Psoas muscle (tissue), 8 donors: ENCODE results near the gene IRF6. TPM values are rescaled to one million over a fixed set of nuclear protein-coding genes. Genes with fewer than 3 reads are reported as not detected.

Experiments
- ATAC-seq, 4 donors: fragments of 200-7000 bp; cut with Tn5 transposase; one replicate each; pipeline ENCODE4 v1.9.1; 2020; ENCODE audit warnings: moderate library complexity in 3 of 4, mild to moderate bottlenecking in 2 of 4
- DNase-seq, 2 donors: peaks; one replicate each; pipeline ENCODE4 v3.0.0-alpha.2; 2020
- H3K27ac ChIP-seq: fragments of 200-600 bp; one replicate; pipeline ENCODE4 v1.8.0; 2022
- H3K27me3 ChIP-seq, 3 donors: fragments of 200-600 bp in 1 of 3; one replicate each; pipeline versions ENCODE4 v1.6.1 to v1.8.0; 2013 to 2022; ENCODE audit warnings: low read length in 2 of 3, mild to moderate bottlenecking in 2 of 3, moderate library complexity in 1 of 3; ENCODE audit not compliant: insufficient read depth in 3 of 3
- H3K36me3 ChIP-seq, 2 donors: fragments of 200-600 bp in 1 of 2; one replicate each; pipeline versions ENCODE4 v1.6.1 to v1.8.0; 2013 to 2022; ENCODE audit warnings: low read depth in 1 of 2, mild to moderate bottlenecking in 1 of 2, moderate library complexity in 1 of 2; ENCODE audit not compliant: insufficient read depth in 1 of 2
- H3K4me1 ChIP-seq: fragments of 200-600 bp; one replicate; pipeline ENCODE4 v1.8.0; 2022
- H3K4me3 ChIP-seq: fragments of 200-600 bp; one replicate; pipeline ENCODE4 v1.8.0; 2022; ENCODE audit warnings: mild to moderate bottlenecking
- H3K9me3 ChIP-seq: fragments of 200-600 bp; one replicate; pipeline ENCODE4 v1.8.0; 2022
- CTCF ChIP-seq: fragments of 200-600 bp; IDR thresholded peaks from one replicate; pipeline ENCODE4 v1.8.0; 2022; ENCODE audit warnings: antibody characterized with exemption
- WGBS, 3 donors: extraction: QIAGEN DNeasy Blood & Tissue Kit; methylation state at CpG; one replicate each; pipeline versions ENCODE4 v1.1.6 to v1.1.7; 2013; 5-methylcytosine and 5-hydroxymethylcytosine counted together
- intact Hi-C, 2 donors: fragments of 100-400 bp; cut with DNase I; formaldehyde crosslinking; loops; one replicate each; pipeline versions ENCODE4 v1.11.0 to v1.14.2; 2022
- polyA plus RNA-seq, 3 donors: library from polyadenylated mRNA; stranded (reverse); fragments of 200-250 nt; gene quantifications; one replicate each; pipeline ENCODE4 v1.2.3, GENCODE V29; 2013
- total RNA-seq, 4 donors: library from RNA; stranded (reverse); fragmentation: NEBNext Ultra II Directional in 2 of 4; extraction: Animal tissue kit (Norgen Biotek cat#: 25700) in 2 of 4; gene quantifications; one replicate each; pipeline versions ENCODE4 v1.2.1 to v1.2.4, GENCODE V29; 2021 to 2023
- donor health status: healthy with polysubstance abuse.
- donor health status: DM: no; HTN: no; CAD: no; lungs with moderate emphysema.
- donor health status: Bipolar disorder and iron deficiency.
- donor health status: healthy.
- donor health status: DM: yes; HTN: yes; CAD: no.
- donor health status: DM: no; HTN: no; CAD: no.
- donor health status: DM: no; HTN: no; CAD: no.
- donor health status: DM: yes; HTN: yes; CAD: no.

The IRF6 gene
- total and polyA plus RNA-seq, 7 donors, result 0.26 to 5.1 (median 0.37) TPM; not detected in 1

GRCh38 chr1:209785592-209785991 is 20.4 kb downstream of the IRF6 start:
- H3K27ac ChIP-seq, result no peak overlapping the region
- intact Hi-C loops, result no loop called here
- no peak overlapping the region for H3K4me3 ChIP-seq
- WGBS, 3 donors, result 93 to 97% (median 96%) methylated on average over 4 of the region's 4 CpGs
- ATAC-seq (no peak), DNase-seq (no peak)
- no peaks in the 10 kb centered on the region for H3K9me3 ChIP-seq
- H3K27me3 ChIP-seq, result peaks cover 0 to 31% (median 4%) of the 10 kb centered on the region in 3 donors
- H3K36me3 ChIP-seq, result no peaks in the 10 kb centered on the region
- TF ChIP-seq CTCF, result no peak
- H3K4me1 ChIP-seq, result peaks cover 11% of the 10 kb centered on the region

GRCh38 chr1:209784265-209785169 is 21.4 kb downstream of the IRF6 start, which contains the start of gene C1orf74:
Gene C1orf74 (minus strand): TSS chr1:209784559. CDS start chr1:209783634, 925 bp downstream.
- intact Hi-C loops, result no loop called here
- Histone ChIP-seq H3K36me3 (no peaks in the 10 kb centered on the region), H3K9me3 (no peaks in the 10 kb centered on the region), H3K4me1 (peaks cover 11% of the 10 kb centered on the region), H3K27ac (peak within 1 kb of the TSS; percentile 81), H3K4me3 (peak within 1 kb of the TSS; percentile 86), H3K27me3 (peaks cover 0 to 20% (median 4%) of the 10 kb centered on the region in 3 donors)
- WGBS, 3 donors, result 3 to 4% (median 4%) methylated on average over 45 to 48 of the region's 48 CpGs
- DNase-seq, result peak; percentile 99
- ATAC-seq, result peak; percentile 100
- TF ChIP-seq CTCF, result no peak

GRCh38 chr1:209783386-209783785 is 22.6 kb downstream of the IRF6 start:
- Histone ChIP-seq H3K9me3 (no peaks in the 10 kb centered on the region), H3K27ac (no peak overlapping the region), H3K4me3 (peak overlapping the region; percentile 86), H3K36me3 (peaks cover 0 to 4% of the 10 kb centered on the region in 2 donors), H3K4me1 (peaks cover 11% of the 10 kb centered on the region), H3K27me3 (peaks cover 0 to 13% (median 4%) of the 10 kb centered on the region in 3 donors)
- TF ChIP-seq CTCF, result no peak
- ATAC-seq, result no peak
- no peak for DNase-seq
- 29 to 38% (median 32%) methylated on average over 6 of the region's 6 CpGs for WGBS, 3 donors
- intact Hi-C loops, result no loop called here

- Histone ChIP-seq H3K9me3 (no peaks in the 10 kb centered on the region), H3K4me1 (peaks cover 11% of the 10 kb centered on the region), H3K27ac (no peak overlapping the region), H3K36me3 (peaks cover 0 to 4% of the 10 kb centered on the region in 2 donors), H3K27me3 (no peaks in the 10 kb centered on the region), H3K4me3 (no peak overlapping the region)
- TF ChIP-seq CTCF, result no peak
- DNase-seq, result no peak
- WGBS, 3 donors, result 83 to 94% (median 93%) methylated on average over 4 of the region's 4 CpGs
- intact Hi-C loops, result no loop called here
- ATAC-seq, result no peak
Measured at GRCh38 chr1:209780268-209780667, 25.7 kb downstream of the IRF6 start.
